Loucy (cell line): ENCODE measurements around the gene TLR9.

Experiments
- H2AFZ ChIP-seq: fragments of 200-600 bp; sonication (generic); 2 replicates; pipeline ENCODE4 v1.6.0; 2016; ENCODE audit warnings: antibody characterized with exemption, mild to moderate bottlenecking, low read length, moderate library complexity
- H3F3A ChIP-seq: fragments of 200-600 bp; 2 replicates; pipeline ENCODE4 v1.6.0; 2016; ENCODE audit warnings: antibody characterized with exemption, low read depth, mild to moderate bottlenecking
- H3K27me3 ChIP-seq: fragments of 200-600 bp; sonication (generic); 2 replicates; pipeline ENCODE4 v1.6.1; 2014; ENCODE audit warnings: low read length, mild to moderate bottlenecking; ENCODE audit not compliant: insufficient read depth, poor library complexity, severe bottlenecking
- H3K36me3 ChIP-seq: fragments of 200-600 bp; sonication (generic); 2 replicates; pipeline ENCODE4 v1.6.1; 2016; ENCODE audit warnings: low read length; ENCODE audit not compliant: insufficient read depth
- H3K4me1 ChIP-seq: fragments of 200-600 bp; sonication (generic); 2 replicates; pipeline ENCODE4 v1.5.1; 2014; ENCODE audit warnings: low read length, mild to moderate bottlenecking; ENCODE audit not compliant: insufficient read depth, poor library complexity, severe bottlenecking
- H3K4me2 ChIP-seq: fragments of 200-600 bp; sonication (generic); 2 replicates; pipeline ENCODE4 v1.6.0; 2014; ENCODE audit warnings: antibody characterized with exemption, low read length, low read depth, mild to moderate bottlenecking; ENCODE audit not compliant: poor library complexity, severe bottlenecking
- H3K4me3 ChIP-seq: fragments of 200-600 bp; sonication (generic); 2 replicates; pipeline ENCODE4 v1.5.1; 2014; ENCODE audit warnings: low read length, mild to moderate bottlenecking, mixed read lengths; ENCODE audit not compliant: poor library complexity, severe bottlenecking
- H3K79me2 ChIP-seq: fragments of 200-600 bp; sonication (generic); 2 replicates; pipeline ENCODE4 v1.6.1; 2014; ENCODE audit warnings: low read length; ENCODE audit not compliant: insufficient read depth
- H3K9ac ChIP-seq: fragments of 200-600 bp; sonication (generic); 2 replicates; pipeline ENCODE4 v1.6.0; 2014; ENCODE audit warnings: mild to moderate bottlenecking, low read depth, low read length, moderate library complexity; ENCODE audit not compliant: poor library complexity, severe bottlenecking
- H3K9me2 ChIP-seq: fragments of 200-600 bp; sonication (generic); replicated peaks from 2 replicates; pipeline ENCODE4 v1.6.1; 2016; ENCODE audit warnings: low read depth, low read length, mixed read lengths
- H3K9me3 ChIP-seq: fragments of 200-600 bp; sonication (generic); 2 replicates; pipeline ENCODE4 v1.6.1; 2014; ENCODE audit warnings: mild to moderate bottlenecking, antibody characterized with exemption, low read length, low read depth; ENCODE audit not compliant: insufficient read depth
- H4K20me1 ChIP-seq: fragments of 200-600 bp; sonication (generic); 2 replicates; pipeline ENCODE4 v1.6.0; 2014; ENCODE audit warnings: antibody characterized with exemption, low read length, mild to moderate bottlenecking; ENCODE audit not compliant: insufficient read depth, poor library complexity, severe bottlenecking
- EZH2phosphoT487 ChIP-seq: fragments of 200-600 bp; IDR thresholded peaks from 2 replicates; pipeline ENCODE4 v1.6.1; 2018; ENCODE audit warnings: antibody characterized with exemption, mild to moderate bottlenecking, moderate library complexity, borderline replicate concordance
- TF ChIP-seq, protein P1 (sequence below): fragments of 200-600 bp; sonication (generic); conservative IDR thresholded peaks from 2 replicates; pipeline ENCODE4 v1.5.1; 2014; ENCODE audit warnings: mild to moderate bottlenecking, antibody characterized with exemption, low read length

TLR9 gene

DNA sequence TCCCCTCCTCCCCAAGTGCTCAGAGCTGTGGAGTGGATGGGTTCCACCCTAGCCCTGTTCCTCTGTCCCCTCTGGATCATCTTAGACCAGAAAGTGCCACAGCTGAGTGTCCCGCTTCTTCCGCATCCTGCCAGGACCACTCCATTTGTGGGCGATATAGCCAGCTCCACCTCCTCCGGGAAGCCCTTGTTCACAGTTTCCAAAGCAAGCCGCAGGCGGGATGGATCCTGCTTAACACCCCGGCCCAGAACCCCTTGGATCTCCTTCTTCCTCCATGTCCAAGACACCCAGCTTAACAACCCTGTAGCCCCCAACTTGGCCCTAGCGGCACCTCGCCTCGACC lies 28.0 kb downstream of the TLR9 start:
- Histone ChIP-seq H3F3A (no peaks in the 10 kb centered on the region), H3K9ac (peak overlapping the region; percentile 98), H2AFZ (peak overlapping the region; percentile 79), H3K36me3 (peaks cover 4% of the 10 kb centered on the region; the same call in 1 of the 2 replicates), H3K9me2 (no peaks in the 10 kb centered on the region), H3K4me1 (peaks cover 48% of the 10 kb centered on the region), H3K27me3 (no peaks in the 10 kb centered on the region), H4K20me1 (peaks cover 21% of the 10 kb centered on the region), H3K9me3 (no peaks in the 10 kb centered on the region), H3K4me2 (peak overlapping the region; percentile 80), H3K4me3 (peak overlapping the region; percentile 100), H3K79me2 (peaks cover 41% of the 10 kb centered on the region)
- TF ChIP-seq EZH2phosphoT487: no peak
- TF ChIP-seq, protein P1, sequence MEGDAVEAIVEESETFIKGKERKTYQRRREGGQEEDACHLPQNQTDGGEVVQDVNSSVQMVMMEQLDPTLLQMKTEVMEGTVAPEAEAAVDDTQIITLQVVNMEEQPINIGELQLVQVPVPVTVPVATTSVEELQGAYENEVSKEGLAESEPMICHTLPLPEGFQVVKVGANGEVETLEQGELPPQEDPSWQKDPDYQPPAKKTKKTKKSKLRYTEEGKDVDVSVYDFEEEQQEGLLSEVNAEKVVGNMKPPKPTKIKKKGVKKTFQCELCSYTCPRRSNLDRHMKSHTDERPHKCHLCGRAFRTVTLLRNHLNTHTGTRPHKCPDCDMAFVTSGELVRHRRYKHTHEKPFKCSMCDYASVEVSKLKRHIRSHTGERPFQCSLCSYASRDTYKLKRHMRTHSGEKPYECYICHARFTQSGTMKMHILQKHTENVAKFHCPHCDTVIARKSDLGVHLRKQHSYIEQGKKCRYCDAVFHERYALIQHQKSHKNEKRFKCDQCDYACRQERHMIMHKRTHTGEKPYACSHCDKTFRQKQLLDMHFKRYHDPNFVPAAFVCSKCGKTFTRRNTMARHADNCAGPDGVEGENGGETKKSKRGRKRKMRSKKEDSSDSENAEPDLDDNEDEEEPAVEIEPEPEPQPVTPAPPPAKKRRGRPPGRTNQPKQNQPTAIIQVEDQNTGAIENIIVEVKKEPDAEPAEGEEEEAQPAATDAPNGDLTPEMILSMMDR: no peak

DNA sequence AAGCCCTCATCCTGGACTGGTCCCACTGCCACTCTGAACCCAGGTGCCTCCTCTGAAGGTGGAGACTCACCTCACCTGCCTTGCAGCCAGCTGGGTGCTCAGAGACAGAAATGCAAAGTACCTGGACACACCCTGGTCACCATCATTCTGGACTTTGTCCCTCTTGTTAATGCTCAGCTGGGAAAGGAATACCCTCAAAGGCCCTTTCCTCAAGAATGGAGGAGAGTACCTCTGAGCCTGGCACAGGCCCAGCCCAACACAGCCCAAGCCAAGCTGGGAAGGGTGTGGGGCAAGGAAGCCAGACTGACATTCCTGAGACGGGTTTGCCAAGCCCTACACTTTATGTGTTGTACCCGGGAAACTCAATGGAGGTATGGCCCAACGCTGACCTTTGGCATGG lies 28.5 kb downstream of the TLR9 start:
- Histone ChIP-seq H3K4me2 (peak overlapping the region; percentile 80), H2AFZ (no peak overlapping the region), H4K20me1 (peaks cover 17% of the 10 kb centered on the region), H3K9ac (peak overlapping the region; percentile 98), H3K27me3 (no peaks in the 10 kb centered on the region), H3K9me3 (no peaks in the 10 kb centered on the region), H3F3A (no peaks in the 10 kb centered on the region), H3K36me3 (no peaks in the 10 kb centered on the region), H3K4me3 (peak overlapping the region; percentile 100), H3K79me2 (peaks cover 36% of the 10 kb centered on the region), H3K9me2 (no peaks in the 10 kb centered on the region), H3K4me1 (peaks cover 43% of the 10 kb centered on the region)
- TF ChIP-seq, protein P1: no peak
- TF ChIP-seq EZH2phosphoT487: no peak

DNA sequence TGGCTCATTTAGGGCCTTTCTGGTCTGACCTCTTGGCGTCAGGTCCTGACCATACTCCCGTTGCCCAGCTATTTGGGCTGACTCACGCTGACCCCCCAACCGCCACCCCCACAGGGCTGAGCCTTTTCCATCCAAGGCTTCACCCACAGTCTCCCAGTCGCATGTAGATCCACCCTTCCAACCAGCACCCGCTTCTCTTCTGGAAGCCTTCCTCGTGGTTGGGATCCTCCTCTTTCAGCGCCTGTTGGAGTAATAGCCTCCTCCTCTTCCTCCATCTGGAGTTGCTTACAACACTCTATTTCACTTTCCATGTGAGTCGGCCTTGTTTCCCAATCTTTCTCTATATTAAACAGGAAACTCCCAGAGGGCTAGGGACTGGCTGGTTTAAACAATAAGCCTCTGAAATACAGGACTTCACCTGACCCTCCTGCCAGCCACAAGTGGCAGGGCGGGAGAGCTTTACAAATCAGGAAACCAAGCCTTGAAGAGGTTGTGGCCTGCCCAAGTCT lies 29.6 kb downstream of the TLR9 start:
- Histone ChIP-seq H3K27me3 (no peaks in the 10 kb centered on the region), H3K79me2 (peaks cover 29% of the 10 kb centered on the region), H3K9me3 (no peaks in the 10 kb centered on the region), H3K4me1 (peaks cover 32% of the 10 kb centered on the region), H3K4me3 (no peak overlapping the region), H4K20me1 (peaks cover 17% of the 10 kb centered on the region), H3F3A (no peaks in the 10 kb centered on the region), H2AFZ (no peak overlapping the region), H3K9me2 (no peaks in the 10 kb centered on the region), H3K9ac (no peak overlapping the region), H3K36me3 (no peaks in the 10 kb centered on the region), H3K4me2 (no peak overlapping the region)
- TF ChIP-seq EZH2phosphoT487: no peak
- TF ChIP-seq, protein P1: no peak
